GM18868 (cell line): Measurements from ENCODE around the gene NAB2.

Source experiments
- ATAC-seq: cut with Tn5 transposase; IDR thresholded peaks from one replicate; pipeline ENCODE4 v1.9.1; 2021; ENCODE audit warnings: mild to moderate bottlenecking, moderate library complexity; ENCODE audit not compliant: unreplicated experiment

Gene NAB2

DNA sequence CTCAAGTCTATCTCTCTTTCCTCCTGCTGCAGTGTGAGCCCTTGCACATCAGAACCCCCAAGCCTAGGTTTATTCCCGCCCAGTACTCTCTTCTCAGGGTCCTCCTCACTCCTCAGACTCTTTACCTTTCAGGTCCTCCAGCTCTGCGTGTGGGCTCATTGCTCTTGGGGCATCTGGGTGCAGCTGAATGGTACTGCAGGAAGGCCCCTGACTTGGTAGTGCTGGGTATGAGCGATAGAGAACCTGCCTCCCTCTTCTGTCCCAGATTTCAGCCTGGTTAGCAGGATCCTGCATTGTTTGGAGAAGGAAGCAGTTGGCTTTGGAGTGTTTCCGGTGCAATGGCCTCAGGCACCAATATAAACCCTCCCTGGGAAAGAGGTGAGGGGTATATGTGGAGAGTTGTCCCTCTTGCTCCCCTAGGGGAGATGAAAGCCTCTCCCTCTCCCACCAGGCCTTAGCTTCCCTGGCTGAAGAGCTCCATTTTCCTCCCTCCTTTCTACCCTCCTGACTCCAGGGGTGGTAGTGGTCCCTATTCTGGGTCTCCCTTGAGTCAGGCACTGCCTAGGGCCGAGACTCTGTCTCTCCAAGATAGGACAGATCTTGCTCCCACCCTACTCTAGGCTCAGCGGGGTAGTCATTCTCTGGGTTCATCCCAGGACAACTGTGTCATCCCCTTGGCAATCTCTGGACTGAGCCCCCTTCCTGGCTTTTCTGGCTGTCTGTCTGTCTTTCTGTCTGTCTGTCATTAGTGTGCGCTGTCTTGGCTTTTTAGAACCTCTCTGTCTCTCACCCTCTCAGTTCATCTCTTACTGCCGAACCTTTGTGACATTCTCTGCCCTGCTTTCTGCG lies 43.2 kb downstream of the NAB2 start:
- ATAC-seq = no peak

DNA sequence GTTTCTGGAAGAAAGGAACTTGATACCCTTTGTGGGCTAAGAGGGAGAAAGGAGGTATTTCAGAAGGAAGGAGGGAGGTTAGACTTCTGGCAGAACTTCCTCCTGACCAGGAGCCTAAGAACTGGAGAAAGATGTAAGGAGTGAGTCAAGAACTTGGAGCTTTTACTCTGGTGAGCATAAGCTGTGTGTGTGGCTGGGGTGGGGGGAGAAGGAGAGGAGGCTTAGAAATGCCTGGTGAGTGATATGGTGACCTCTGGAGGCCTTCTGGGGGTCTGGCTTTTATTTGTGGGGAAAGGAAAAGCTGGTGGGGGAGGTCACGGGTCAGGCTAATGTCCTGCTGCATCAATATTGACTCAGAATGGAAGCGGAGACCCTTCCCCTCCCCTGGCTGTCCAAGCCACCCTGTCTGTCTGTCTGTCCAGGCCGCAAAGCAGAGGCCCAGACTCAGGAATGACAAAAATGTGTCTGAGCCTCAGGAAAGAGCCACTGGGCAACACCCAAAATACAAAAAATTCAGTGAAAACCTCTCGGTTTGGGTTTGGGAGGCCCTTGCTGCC lies 44.2 kb downstream of the NAB2 start:
- ATAC-seq = no peak

DNA sequence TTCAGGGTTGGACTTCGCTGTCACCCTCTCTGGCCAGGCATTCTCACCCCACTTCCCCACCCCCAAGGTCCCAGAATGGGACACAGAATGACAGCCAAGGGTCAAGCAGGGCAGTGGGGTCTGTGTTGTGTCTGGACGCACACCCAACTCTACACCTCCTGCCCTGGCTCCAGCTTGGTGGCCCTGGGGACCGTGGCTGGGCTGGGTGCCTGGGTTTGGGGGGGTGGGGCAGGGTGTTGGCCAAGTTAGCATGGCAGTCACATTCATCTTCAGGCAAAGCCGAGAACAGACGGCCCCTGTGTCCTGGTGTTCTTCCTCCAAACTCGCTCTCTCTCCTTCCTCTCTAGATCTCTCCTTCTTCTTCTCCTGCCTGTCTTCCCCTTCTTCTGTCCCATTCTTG lies 45.0 kb downstream of the NAB2 start:
- ATAC-seq = no peak

DNA sequence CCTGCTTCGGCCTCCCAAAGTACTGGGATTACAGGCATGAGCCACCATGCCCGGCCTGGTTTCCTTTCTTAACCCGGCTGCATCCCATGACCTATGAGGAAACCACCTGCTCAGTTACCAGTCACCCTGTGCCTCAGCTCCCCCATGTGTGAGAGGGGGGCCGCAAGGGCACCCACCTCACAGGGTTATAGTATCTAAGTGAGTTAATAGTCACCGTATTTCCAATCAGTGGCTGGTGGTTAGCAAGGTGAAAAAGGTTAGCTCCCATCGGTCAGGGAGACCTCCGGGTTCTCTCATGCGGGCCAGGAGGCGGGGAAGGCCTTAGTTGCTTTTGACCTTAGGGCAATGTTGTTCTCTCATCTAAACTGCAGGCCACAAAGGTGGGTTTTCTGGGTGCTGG lies 46.0 kb downstream of the NAB2 start:
- no peak for ATAC-seq

DNA sequence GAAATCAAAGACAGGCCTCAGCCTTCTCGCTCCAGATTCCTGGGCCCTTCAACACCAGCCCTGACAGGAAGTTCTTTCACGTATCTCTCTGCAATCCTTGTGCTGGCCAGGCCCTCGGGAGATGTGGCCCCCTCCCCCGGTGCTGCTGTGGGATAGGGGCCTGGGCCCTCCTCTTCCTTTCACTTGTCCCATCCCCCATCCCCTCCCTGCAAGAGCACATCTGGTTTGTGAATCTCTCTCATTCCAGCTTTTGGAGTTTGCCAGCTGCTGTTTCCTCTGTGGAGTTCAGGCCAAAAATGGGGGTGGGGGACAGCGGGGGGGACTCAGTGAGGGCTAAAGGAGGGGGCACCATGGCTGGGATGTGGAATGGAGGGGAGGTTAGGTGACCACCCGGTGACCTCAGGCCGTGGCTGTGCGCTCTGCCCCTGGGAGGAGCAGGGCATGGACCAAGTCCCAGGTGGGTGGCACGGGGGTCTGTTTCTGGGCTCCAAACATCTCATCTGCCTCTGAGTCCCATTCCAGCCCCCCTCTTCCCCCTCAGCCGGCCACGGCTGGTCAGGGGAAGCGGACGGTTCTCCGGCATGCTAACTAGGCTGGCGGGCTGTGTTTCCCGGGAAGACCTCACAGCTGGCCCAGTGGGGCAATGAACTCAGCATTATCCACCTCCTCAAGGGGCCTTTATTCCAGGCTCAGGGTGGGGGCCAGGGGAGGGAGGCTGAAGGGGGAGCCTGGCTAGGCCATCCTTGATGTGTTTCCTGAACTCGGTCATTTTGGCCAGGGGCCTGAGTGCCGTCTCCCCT lies 46.8 kb downstream of the NAB2 start:
- ATAC-seq = no peak

DNA sequence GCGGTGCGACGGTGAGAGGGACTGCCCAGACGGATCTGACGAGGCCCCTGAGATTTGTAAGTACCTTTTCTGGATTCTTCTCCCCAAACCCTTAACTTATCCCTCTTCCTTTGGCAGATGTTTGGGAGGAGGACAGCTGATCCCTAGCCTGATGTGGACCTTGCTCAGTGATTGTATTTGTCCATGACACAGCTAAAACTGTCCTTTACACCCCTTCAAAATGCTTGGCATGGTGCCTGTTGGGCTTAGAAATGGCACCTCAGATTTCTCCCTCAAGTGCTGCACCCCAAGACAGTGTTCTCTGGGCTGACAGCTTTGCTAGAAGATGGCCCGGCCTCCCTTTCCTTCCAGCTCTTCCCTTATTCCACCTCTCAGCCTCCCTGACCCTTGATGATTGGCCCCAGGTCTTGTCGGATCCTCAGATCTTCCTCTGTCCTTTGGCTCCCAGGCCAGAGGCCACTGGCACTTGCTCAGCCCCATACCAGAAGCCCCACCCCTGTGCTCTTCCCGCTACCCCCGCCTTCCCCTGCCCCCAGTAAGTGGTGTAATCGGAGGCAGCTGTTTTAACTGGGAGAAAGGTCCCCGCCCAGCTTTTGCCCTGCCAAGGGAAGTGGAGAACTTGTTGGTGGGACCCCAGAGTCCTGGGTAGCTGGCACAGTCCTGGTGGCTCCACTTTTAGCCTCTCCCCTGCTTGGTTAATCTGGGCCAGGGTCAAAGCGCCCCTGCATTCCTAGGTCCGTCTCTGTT lies 49.8 kb downstream of the NAB2 start:
- ATAC-seq = no peak

DNA sequence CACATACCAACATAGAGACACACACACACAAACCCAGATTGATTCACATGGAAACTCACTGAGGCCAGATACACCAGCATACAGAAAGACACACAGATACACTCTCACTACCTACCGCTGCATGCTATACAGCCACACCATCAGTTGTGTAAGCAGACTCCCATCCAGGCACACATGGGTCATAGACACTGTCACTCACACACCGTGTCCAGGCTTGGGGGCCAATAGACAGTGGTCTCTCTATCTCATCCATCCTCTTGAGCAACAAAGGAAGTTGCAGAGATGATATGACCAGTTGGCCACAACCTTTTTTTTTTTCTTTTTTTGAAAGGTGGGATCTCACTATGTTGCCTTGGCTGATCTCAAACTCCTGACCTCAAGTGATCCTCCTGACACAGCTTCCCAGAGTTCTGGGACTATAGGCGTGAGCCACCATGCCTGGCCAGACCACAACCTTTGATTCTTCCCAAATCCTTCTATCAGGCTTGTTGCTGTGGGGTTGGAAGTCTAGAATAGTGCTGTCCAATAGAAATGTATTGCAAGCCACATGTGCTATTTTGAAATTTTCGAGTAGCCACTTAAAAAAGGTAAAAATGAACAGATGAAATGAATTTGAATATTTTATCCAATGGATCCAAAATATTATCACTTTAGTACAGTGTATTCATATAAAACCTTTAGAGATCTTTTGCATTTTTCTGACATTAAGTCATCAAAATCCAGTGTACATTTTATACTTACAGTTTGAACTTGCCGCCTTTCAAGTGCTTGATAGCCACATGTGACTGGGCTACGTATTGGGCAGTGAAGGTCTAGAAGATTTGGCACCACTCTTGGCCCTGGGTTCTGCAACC lies 51.1 kb downstream of the NAB2 start:
- no peak for ATAC-seq

DNA sequence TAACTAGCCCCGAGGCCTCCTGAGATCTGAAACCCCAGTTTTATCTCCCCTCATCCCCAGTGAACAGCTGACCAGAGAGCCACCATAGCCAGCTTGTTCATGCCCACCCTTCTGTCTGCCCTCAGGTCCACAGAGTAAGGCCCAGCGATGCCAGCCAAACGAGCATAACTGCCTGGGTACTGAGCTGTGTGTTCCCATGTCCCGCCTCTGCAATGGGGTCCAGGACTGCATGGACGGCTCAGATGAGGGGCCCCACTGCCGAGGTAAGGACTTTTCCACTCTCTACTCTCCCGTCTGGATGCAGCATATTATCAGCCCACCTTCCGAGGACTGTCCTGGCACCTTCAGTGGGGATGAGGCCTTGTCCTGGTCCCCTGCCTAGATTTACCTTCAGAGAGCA lies 52.3 kb downstream of the NAB2 start:
- no peak for ATAC-seq

DNA sequence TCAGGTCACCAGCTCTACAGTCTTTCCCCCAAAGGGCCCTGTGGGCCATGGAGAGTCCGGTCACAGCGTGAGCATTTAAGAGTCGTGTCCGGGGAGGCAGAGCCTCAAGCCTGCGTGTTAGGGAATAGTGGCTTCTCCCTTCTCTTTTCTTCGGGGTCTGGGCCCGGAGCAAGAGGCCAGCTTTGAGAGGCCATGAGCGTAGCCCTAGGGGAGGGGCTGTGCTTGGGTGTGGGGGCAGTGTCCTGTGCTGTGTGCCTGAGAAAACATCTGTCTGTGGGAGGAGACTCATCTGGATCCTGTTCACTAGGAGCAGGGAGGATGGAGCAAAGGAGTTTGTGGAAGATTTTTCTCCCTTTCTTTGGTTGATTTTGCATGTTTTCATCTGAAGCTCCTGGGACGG lies 53.2 kb downstream of the NAB2 start:
- no peak for ATAC-seq

DNA sequence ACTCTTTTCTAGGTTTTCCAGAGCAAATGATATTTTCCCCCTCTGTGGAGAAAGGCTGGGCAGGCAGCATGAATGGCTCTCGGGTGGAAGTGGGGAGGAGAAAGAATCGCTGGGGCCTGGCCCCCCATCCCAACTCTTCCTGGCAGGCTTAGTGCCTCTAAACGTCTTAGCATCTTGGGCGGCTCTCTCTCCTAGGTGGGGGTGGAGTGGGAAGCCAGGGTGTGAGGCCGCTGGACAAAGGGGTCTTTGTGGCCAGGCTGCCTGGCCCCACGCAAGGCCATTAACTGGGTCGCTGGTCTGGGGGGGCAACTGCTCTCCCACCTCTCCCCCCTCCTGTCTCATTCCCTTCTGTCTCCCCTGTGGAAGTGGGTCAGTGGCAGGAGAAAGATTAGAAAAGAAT lies 53.8 kb downstream of the NAB2 start:
- ATAC-seq = no peak

DNA sequence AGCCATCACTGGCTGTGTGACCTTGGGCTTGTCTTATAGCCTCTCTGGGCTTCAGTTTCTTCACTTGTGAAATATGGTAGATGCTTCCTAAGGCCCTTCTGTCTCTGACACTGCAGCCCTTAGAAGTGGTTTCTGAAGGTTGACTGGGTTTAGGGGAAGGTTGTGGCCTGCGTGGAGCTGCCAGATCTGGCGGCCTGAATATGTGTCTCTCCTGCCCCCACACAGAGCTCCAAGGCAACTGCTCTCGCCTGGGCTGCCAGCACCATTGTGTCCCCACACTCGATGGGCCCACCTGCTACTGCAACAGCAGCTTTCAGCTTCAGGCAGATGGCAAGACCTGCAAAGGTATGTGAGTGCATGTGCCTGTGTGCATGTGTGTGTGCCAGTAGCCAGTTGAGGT lies 54.5 kb downstream of the NAB2 start:
- ATAC-seq = no peak
